Medulla oblongata (tissue), 1 donor: Measurements from ENCODE around the gene EIPR1.
A peak's percentile ranks its signal among the peaks of the same experiment; 100 is the strongest.

Experiments
- DNase-seq: peaks from one replicate; pipeline ENCODE4 v3.0.0-alpha.2; 2015; ENCODE audit errors: extremely low spot score

Gene EIPR1

DNA sequence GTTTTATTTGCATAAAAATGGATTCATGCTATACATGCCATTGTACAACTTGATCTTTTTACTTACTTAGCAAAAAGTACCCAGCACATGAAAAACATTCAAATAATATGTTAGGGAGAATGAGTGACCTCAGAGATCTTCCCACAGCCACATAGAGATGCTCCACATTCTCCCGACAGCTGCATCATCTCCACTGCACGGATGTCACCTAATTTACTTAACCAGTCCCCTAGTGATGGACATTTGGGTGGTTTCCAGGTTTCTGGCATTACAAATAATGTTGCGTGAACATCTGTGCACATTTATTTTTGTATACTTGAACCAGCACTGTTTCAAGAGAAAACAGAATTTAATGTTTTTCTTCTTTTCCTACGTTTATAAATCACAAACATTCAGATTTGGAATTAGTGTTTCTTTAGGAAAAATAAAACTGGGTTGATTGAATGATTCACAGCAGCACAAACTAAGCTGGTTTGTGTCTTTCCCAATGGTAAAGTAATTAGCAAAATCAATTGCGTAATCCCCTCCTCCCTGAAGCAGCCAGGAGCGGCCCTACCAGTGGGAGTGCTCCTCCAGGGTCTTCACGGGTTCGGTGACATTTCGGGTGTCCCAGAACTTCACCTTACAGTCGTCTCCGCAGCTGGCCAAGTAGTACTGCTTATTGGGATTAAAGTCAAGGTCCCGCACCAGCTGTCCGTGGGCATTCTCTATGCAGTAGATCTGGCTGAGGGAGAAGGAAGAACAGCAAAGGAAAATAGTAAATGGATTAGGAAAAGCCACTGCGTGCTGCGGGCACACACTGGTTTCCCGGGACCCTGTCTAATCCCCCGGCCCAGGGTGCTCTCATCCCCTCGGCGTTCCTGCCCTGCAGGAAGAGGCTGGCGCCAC, 183.9 kb downstream of the EIPR1 start:
- no peak for DNase-seq

DNA sequence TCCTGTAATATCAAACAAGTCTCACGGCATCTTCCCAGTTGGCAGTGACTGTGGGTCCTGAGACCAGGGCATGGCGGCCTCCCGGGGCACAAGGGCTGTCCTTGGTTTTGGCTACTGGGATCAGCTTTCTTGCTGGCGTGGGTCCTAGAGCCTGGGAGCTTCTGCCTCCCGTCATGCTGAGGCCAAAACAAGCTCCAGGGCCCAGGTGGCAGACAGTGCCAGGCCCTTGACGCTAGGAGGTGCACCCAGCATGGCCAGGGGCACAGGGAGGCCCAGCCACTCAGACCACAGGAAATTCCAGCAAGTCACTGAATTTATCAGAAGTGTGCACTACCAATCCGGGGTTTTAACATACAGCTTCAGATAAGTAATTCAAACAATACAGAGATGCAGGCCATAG, 184.7 kb downstream of the EIPR1 start:
- no peak for DNase-seq

GRCh38 chr2:3192281-3192818, 185.3 kb downstream of the EIPR1 start:
- no peak for DNase-seq

DNA sequence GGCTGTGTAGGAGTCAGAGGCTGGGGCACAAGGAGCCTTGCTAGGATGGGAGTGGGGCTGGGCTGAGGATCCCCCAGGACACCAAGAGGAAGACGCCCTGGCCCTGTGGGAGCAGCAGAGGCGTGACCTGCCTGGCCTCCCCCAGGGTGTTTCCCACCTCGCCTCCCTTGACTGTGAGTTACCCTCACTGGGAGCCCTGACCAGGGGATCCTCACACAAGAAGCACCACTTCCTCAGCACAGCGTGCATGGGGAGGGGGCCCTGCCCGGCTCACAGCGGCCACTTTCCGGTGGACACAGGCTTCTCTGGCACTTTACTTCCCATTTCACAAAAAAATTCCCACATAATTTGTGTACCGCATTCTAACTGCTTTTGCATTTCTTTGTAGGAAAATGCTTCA, 187.7 kb downstream of the EIPR1 start:
- DNase-seq = no peak

- DNase-seq = peak; percentile 79
These were observed 188.5 kb downstream of the EIPR1 start for GRCh38 chr2:3189076-3189591.

DNA sequence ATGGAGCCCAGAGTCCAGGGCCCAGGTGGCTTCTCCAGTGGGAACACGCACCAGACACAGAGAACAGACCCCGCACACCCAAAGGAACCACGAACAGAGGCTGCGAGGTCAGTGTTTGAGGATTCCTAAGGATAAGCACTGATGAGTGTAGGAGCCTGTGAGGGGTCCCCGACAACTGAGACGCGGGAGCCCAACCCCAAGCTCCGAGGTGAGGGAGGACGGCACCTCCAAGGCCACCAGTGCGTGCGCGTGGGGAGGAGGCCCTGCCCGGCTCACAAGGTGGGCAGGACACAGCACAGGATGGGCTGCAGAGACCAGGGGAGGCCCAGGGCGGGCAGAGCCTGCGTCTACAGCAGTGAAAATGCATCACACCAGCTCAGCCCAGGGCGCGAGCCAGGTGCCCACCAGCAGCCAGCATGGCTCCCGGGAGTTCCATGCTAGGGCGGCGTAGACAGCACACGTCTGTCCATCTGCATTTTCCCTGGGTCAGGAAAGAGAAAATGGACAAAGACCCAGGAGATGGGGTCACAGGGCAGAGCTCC, 189.1 kb downstream of the EIPR1 start:
- no peak for DNase-seq

GRCh38 chr2:3187467-3187866, 190.2 kb downstream of the EIPR1 start:
- DNase-seq = no peak

DNA sequence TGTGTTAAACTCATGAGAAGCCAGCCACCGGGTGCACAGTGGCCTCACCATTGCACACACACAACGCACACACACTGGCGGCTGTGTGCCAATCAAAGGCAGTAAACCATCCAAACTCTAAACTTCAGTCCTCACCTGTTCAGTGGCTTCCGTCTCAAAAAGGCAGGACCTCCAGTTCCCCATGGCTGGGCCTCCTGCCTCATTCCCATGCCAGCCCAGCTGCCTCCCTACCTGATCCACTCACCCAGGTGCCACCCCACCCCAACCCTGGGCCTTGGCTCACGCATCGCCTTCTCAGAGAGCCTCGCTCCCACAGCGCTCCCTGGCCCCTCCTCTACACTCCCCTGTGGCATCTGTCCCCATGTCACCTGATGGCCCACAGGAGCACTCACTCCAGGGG, 190.9 kb downstream of the EIPR1 start:
- DNase-seq = no peak

DNA sequence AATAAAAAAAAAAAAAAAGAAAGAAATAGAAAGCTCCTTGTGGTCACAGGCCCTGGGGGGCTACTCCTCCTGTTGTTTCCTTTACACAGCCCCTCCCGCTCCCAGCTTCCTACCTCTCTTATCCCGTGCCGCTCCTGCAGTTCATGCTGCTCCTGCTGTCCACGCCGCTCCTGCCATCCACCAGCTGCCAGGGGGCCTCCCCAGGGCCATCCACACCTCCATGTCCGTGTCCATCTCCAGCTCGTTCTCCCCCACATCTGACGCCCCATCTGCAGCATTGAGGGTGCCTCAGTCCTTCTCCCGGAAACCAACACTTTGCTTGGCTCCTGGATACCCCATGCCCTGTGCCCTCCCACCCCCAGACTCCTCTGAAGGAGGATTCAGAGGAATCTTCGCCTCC, 191.7 kb downstream of the EIPR1 start:
- no peak for DNase-seq

DNA sequence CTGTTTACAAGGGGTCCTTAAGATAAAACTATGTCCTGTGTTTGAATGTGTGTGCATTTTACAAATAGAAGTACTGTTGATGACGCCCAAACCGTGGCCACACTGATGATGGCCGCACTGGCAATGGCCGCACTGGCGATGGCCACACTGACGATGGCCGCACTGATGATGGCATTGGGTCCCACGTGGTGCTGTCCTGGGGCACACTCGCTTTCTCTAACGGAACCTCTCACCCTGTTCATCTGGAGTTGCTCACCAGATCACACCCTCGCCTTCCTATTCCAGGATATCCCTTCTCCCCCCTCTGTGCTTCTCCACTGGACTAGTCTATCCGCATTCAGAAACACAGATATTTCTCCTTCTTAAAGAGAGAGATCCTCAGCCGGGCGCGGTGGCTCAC, 192.4 kb downstream of the EIPR1 start:
- DNase-seq = no peak

- DNase-seq = no peak
These were observed 193.5 kb downstream of the EIPR1 start for GRCh38 chr2:3184167-3184566.

DNA sequence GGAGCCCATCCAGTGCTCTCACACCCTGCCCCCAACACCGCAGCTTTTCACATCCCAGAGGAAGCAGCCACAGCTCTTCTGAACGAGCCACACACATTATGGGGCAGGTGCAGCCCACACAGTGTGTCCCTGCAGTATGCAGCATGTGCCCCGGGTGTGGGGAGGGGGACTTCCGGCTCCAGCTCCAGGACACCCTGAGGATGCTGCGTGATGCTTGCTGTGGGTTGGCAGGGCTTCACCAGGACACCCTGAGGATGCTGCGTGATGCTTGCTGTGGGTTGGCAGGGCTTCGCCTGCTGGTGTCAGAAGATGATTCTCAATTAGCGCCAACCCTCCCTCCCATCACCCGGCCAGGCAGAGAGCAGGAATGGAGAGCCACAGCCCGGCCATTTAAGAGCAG, 193.9 kb downstream of the EIPR1 start:
- DNase-seq = no peak

- no peak for DNase-seq
These were observed 194.8 kb downstream of the EIPR1 start for GRCh38 chr2:3182848-3183247.

DNA sequence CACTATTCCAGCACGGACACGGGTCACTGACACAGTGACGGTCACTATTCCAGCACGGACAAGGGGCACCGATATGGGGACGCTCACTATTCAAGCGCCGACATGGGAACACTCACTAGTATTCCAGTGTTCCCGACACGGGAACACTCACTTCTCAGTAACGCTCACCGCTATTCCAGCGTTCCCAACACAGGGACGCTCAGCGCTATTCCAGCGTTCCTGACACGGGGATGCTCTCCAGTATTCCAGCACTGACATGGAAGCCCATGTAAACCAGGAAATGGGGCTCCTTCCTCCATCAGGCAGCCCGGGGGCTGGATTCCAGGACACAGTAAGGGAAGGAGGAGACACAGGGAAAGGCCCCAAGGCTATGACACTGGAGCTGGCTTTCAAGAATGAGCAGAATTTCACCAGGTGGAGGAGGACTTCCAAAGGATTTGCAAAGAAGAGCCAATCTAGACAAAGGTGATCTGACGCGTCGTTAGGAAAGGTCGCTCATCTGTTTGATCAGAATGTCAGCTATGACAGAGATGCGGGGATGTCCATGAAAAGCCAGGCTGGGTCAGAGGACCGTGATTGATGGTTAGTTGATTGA, 196.1 kb downstream of the EIPR1 start:
- no peak for DNase-seq

GRCh38 chr2:3180909-3181221, 196.8 kb downstream of the EIPR1 start:
- peak; percentile 25 for DNase-seq

GRCh38 chr2:3180082-3180908, 197.3 kb downstream of the EIPR1 start:
- peak; percentile 14 for DNase-seq

GRCh38 chr2:3179626-3180025, 198.0 kb downstream of the EIPR1 start:
- no peak for DNase-seq

DNA sequence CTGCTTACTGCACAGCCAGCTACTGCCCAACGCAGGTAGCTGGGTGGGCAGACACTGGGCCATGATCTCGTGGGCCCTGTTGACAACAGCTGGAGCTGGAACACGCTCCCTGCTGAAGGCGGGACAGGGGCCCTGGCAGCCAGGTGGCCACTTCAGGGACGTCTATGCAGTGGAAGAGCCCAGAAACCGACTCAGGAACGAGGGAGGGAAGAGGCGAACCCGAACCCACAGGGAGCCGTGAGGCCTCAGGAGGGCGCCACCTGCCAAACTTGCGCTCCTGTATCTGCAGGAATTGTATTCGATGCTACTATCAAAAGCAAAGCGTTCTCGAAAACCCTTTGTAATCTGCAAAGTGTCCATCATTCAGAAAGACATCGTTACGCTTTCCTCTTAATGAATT, 198.4 kb downstream of the EIPR1 start:
- no peak for DNase-seq

- no peak for DNase-seq
These were observed 199.0 kb downstream of the EIPR1 start for GRCh38 chr2:3178578-3179031.

DNA sequence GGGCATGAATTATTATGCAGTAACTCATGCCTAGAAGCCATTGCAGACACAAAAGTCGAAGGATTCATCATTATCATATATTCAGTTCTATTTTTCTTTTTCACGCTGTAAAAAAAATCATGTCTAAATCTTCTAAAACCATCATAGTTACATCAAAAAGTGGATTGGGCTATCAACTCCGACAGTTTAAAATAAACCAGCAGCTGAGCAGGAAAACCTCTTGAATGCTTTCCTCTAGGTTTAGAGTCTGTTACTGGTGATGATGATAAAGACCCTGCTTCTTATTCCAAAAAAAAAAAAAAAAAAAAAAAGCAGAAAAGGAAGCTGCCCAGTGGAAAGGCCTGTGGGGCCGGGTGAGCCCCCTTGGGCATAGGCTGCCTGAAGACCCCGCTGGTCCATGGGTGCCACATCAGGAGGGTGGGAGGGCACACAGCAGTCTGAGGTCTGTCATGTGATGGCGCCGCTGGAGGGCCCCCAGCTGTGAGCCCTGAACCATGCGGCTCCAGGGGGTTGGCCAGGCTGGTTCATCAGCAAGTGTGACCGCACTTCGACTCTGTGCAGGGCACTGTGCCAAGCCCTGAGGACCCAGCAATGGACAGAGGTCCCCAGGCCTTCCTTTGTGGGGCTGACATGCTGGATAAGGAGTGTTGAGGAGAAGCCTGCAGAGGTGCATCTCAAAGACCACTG, 199.6 kb downstream of the EIPR1 start:
- DNase-seq = no peak

GRCh38 chr2:3176869-3177255, 200.8 kb downstream of the EIPR1 start:
- DNase-seq = no peak
